ENCODE data around the gene L1CAM.

DNA sequence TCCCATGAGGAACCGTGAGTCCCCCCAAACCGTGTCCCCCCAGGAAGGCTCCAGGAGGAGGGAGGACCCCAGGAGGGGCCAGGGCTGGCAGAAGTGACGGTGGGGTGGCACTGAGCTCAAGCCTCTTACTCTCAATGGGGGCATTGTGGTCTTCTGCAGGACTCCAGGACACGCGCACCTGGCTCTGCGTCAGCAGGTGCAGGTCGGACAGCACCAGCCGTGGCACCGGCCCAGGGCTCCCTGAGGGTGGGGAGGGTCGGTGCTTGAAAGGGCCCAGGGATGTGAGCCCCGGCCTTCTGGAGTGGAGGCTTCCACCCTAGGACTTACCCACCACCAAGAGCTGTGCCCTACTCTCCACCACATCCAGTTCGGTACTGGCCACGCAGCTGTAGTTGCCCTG is 18.3 kb downstream of the L1CAM start:
- TF ChIP-seq, protein P1, sequence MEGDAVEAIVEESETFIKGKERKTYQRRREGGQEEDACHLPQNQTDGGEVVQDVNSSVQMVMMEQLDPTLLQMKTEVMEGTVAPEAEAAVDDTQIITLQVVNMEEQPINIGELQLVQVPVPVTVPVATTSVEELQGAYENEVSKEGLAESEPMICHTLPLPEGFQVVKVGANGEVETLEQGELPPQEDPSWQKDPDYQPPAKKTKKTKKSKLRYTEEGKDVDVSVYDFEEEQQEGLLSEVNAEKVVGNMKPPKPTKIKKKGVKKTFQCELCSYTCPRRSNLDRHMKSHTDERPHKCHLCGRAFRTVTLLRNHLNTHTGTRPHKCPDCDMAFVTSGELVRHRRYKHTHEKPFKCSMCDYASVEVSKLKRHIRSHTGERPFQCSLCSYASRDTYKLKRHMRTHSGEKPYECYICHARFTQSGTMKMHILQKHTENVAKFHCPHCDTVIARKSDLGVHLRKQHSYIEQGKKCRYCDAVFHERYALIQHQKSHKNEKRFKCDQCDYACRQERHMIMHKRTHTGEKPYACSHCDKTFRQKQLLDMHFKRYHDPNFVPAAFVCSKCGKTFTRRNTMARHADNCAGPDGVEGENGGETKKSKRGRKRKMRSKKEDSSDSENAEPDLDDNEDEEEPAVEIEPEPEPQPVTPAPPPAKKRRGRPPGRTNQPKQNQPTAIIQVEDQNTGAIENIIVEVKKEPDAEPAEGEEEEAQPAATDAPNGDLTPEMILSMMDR (IDR thresholded peaks at IDR 0.05) = no peak
- TF ChIP-seq EZH2 (IDR thresholded peaks at IDR 0.05; ENCODE audit: borderline replicate concordance, insufficient read depth, low read depth, low read length, poor library complexity, severe bottlenecking) = no peak
